Activated CD4-positive, alpha-beta T cell treated with anti-CD3 and anti-CD28 coated beads, Interleukin-2, amount 50 U/mL, for 48 hours (primary cell): Measurements from ENCODE around the gene MRPL28.
"Not testable (repeated sequence)": the region's sequence is repeated elsewhere in the genome, so short reads cannot be mapped to it uniquely, and the experiment has no call there.

ENCODE experiments used
- DNase-seq, 2 experiments: peaks; one replicate each; pipeline ENCODE4 v3.0.0-alpha.2; 2020

MRPL28 gene

DNA sequence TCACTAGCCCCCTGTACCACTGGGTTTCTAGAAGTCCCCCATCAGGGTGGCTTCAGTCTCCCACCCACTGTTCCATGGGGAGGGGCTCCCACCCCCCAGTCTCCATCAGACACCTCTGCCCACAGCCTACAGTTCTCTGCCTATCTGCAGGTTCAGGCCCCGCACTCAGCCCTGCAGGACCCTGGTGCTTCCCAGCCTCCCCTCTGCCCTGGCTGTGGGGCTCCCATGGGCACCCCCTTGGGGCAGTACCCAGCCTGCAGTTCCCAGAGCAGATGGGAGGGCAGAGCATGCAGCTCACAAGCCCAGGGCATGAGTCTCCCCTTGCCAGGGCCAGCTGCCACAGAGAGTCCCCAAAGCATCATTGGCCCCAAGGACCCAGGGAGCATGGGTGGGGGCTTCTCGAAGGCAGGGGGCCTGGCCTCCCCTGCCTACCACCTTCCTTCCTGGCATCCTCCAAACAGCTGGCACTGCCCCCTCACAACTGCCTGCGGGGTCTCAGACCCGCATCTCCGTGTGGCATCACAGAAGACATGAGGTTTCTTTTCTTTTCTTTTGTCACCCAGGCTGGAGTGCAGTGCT, 2.8 kb upstream of the MRPL28 start:
- no peak for DNase-seq

DNA sequence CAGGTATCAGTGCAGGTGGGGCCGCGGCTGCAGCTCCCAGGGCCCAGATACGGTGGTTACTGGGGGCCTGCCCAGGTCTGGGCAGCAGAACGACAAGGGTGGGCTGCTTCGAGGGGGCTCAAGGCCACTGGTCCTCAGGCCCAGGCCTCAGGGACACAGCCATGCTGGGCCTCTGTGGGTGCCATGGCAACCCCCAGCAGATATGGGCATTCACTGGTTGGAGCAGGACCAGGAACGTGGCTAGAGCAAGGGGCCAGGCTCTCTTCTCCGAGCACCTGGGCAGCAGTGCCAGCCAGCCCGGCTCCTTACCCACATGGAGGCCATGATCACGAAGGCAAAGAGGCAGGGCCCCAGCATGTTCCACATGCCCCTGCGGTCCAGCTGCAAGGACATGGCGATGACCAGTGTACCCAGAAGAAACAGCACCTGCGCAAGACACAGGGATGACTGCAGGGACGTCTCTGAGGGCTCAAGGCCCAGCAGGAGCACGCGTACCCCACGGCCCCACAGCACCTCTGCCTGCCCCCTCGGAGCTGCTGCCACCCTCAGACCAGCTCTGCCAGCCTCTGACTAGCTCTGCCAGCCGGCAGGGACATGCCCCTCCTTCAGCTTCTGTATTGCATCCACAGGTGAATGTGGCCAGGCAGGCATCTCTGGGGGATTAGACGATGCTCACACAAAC, 2.1 kb upstream of the MRPL28 start:
- DNase-seq = no peak

DNA sequence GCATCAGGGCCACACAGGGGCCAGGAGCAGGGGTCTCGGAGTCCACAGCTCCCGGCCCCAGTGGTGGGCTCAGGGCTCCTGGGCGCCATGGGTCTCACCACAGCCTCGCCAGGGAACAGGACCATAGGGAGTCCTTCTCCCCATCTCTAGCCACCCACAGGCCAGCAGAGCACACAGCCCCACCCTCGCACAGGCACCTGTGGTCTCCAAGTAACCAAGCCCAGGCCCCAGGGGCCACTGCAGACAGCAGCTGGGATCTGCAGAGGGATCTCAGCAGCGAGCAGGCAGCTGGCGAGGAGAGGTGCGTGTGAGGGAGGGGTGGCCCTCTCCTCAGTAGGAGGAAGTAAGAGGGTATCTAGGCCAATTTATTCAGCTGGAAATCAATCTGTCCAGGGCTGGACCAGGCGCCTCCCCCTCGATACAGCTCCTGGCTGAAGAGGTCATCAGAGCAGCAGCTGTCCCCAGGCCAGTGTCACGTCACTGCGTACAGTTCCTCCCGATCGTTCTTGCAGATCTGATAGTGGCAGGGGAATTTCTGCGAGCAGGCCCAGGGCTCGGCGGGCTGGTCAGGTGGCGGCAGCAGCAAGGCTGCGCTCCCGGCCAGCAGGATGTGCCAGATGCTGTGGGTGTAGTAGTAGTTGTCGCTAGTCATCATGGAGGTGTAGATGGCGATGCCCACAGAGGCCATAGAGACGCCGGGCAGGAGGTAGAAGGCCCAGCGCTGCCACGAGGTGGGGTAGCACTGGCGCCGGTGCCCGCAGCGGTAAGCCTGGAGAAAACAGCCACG, 1.4 kb upstream of the MRPL28 start:
- DNase-seq = no peak

DNA sequence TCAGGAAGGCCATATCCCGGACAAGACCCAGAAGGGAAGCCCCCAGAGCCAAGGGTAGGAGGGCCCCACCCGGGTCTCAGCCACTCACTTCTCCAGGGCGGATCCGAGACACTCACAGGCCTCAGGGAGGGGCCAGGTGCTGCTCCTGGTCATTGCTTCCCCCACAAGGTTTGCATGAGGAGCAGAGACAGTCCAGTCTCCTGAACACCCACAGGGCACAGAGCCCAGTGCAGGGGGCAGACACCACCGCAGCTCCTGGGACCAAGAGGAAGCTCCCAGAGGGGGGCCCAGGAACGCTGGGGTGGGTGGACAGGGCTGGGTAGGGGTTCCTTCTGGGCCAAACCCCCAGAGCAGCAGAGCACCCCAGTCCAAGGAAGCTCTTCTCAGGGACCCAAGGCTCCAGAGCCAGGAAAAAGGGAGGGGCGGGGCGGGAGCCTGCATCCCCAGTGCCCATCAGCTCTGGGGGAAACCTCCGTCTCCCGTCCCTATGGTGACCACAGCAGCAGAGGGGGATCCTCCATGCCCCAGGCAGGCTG, 709 bp upstream of the MRPL28 start:
- no peak for DNase-seq

DNA sequence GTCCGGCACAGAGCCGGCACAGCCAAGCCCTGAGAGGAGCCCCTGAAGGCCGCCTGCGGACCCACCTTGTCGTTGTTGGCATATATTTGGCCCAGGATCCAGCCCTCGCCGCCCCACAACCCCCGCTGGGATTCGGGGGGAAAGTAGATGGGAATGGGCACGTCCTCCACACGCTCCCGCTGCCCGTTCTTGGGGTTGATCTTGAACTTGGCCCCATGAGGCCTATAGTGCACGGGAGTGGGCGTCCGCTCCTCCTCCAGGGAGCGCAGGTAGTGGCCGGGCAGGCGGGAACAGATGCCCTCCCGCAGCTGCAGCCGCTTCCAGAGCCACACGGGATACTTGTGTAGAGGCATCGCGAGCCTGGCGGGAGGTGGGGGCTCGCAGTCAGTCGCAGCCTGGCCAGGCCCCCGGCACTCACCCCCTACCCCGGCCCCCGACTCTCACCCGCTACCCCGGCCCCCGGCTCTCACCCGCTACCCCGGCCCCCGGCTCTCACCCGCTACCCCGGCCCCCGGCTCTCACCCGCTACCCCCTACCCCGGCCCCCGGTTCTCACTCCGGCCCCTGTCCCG, 387 bp downstream of the MRPL28 start:
- DNase-seq = no peak

DNA sequence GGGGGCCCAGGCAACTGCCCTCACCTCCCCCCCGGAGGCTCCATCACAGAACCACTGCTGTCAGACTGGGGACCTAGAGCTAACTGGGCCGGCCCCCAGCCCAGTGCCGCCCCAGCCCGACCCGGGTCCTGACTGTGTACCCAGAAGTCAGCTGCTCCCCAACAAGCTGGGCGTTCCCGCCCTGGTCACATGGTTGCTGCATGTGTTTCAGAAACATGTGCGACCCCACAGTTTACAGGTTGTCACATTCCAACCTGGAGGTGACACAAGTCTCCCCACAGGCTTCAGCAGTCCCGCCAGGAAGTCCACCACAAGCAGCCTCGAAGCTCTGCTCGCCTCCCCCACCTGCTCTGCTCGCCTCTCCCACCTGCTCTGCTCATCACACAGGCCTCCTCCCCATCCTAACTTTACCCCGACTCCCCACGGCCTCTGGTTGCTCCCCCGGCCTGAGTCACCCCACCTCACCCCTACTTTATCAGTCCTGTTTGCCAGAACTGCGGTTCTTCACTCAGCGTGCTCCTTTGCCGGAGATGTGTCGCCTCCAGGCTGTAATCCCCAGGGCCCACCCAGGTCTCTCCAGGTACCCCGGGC, 968 bp downstream of the MRPL28 start:
- no peak for DNase-seq

DNA sequence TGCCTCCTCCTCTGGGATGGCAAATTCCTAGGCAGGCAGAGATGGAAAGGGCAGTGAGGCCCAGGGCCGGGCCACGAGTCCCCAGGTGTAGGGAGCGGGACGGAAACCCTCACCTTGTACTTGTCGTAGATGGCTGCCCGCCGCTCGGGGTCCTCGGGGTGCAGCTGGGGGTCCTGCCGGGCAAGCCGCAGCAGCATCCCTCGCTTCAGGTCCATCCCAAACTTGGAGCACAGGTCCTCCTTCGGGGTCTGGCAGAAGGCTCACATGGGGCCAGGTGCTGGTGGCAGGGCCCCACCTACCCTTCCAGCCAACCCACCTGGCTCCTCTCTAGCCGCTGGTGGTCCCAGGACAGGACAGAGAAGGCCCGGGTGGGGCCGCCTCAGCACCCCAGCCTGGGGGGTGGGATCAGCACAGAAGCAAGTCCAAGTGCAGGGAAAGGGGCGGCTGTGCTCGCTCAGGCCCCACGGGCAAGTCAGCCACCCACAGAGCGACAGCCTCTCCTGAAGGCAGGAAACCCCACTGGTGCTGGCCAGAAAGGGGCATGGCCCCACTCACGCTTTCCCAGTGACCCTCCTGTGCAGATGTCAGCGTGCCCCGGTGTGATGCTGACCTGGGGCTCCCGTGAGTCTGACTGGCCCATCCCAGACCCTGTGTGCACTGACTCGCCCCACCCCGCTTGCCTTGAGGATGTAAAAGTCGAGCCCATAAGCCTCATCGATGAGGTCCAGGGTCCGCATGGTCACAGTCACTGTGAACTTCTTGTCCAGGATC, 1.8 kb downstream of the MRPL28 start:
- no peak for DNase-seq

DNA sequence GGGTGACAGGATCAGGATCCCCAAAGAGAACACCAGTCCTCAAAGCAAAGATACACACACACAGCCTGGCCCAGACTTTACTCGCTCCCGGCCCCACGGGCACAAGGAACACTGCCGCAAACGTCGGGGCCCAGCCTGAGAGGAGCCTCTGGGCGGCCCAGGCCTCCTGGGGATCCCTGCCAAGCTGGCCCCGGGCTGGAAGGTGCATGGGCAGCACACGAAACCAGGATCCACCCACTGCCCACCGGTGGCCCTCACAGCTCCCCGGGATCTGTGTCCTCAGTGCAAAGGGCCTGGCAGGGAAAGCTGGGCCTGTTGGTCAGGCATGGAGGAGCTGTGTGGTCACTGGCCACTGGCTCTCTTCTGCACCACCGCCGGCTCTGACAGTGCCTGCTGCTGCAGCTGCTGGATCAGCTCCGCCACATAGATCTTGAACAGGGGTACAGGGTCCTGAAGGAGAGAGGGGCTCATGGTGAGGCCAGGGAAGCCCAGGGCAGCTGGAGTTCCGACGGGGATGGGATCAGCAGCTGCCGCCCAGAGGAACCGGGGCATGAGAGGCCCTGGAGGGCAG, 2.9 kb downstream of the MRPL28 start:
- DNase-seq = no peak

DNA sequence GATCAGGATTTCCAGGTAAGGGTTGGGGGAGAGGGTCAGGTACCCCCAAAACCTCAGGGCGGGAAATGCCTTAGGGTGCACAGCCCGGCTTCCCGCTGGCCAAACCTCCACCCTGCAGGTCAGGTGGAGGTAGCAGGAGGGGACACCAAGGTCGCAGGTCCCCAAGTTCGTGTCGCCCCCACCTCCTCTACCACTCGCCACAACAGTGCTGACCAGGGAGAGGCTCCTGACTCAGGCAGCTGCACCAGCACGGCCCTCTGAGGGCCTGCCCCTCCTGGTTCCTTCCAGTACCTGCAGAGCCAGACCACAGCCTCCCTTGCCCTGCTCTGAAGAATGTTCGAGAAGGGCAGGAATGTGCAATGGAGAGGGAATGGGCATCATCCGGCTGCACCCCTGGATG, 3.9 kb downstream of the MRPL28 start:
- DNase-seq = no peak

DNA sequence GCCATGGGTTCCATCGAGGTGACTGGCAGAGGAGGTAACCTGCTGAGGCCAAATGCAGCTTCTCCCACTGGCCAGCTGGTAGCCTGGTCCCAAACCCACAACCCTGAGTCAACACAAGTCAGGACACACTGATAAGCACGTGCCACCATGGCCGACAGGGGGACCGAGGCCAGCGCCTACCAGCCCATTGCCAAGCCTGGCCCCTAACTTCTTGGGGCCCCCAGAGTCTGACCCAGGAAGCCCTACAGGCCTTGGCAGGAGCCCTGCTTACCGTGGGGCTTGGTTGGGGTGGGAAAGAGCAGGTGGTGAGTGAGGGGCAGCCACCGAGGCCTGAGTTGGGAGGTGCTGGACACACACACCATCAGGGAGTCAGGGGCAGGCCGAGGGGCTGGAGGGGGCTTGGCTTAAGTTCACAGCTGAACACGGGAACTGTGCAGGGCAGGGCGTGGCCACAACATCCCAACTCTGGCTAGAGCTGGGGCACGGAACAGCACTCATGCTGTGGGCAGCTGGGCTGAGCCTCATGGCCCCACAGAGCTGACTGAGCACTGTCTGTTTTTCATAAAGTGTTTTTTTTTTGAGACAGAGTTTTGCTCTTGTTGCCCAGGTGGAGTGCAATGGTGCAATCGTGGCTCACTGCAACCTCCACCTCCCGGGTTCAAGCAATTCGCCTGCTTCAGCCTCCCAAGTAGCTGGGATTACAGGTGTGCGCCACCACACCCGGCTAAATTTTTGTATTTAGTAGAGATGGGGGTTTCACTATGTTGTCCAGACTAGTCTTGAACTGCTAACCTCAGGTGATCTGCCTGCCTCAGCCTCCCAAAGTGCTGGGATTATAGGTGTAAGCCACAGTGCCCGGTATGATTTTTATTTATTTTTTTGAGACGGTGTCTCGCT, 5.5 kb downstream of the MRPL28 start:
- DNase-seq = no peak

DNA sequence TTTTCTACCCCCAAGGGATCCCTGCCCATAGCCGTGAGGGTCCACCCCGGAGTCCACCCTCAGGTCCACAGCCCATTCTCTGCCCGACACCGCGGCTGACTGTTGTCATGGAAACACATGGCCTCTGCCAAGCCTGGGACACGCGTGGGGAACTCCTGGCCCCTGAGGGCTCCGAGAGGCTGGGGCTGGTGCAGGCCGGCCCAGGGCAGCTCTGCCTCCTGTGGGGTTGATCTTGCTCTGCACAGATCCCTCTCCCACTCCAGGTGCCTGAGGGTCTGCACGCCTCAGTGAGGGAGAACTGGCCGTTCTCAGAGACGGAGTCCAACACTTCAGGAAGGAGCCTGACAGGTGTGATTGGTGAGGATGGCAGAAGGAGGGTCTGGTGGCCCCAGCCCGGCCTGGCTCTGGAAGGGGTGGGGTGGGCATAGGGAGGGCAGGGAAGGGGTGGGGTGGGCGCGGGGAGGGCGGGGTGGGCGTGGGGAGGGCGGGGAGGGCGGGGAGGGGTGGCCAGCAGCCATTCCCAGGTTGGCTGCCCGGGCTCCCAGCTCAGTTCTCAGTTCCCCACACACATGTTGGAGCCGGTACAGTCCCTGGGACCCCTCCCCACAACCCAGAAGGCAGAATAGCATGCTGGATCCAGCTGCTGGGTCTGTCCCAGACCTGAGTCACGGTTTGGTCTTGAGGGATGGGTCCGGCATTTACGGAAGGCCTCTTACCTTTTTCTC, 6.4 kb downstream of the MRPL28 start:
- no peak for DNase-seq

DNA sequence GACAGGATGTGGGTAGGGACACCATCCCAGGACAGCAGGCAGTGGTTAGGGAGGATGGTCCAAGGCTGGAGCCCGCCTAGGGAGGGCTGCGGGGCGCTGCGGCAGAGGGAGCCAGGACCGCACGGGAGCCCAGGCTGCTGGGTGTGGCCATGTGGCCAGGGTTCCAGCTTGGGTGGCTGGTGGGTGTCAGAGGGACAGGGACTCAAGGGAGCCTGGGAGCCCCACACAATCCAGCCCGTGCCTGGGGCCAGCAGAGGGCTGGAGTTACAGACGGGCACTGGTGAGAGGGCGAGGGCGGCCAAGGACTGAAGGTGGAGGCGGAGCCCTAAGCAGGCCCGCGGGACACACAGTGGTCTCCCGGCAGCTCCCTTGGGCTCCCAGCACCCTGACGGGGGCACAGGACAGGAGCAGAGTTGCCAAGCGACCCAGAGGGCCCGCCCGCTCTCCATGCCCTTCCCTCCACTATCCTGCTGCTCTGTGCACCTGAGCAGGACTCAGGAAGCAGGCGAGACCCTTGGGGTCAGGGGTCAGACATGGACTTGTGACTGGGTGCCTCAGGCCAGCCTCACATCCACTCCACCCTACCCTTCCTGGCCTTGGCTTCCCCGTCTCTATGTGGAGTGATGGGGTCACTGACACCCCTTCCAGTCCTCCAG, 7.1 kb downstream of the MRPL28 start:
- no peak for DNase-seq

DNA sequence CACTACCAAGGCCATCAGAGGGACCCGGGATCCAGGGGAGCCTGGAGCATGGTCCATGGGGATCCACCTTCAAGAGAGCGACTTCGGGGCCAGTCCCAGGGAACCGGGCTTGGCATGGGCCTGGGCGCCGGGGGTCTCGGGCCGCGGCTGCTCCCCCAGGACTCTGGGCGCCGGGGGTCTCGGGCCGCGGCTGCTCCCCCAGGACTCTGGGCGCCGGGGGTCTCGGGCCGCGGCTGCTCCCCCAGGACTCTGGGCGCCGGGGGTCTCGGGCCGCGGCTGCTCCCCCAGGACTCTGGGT, 7.7 kb downstream of the MRPL28 start:
- not testable (repeated sequence) for DNase-seq

DNA sequence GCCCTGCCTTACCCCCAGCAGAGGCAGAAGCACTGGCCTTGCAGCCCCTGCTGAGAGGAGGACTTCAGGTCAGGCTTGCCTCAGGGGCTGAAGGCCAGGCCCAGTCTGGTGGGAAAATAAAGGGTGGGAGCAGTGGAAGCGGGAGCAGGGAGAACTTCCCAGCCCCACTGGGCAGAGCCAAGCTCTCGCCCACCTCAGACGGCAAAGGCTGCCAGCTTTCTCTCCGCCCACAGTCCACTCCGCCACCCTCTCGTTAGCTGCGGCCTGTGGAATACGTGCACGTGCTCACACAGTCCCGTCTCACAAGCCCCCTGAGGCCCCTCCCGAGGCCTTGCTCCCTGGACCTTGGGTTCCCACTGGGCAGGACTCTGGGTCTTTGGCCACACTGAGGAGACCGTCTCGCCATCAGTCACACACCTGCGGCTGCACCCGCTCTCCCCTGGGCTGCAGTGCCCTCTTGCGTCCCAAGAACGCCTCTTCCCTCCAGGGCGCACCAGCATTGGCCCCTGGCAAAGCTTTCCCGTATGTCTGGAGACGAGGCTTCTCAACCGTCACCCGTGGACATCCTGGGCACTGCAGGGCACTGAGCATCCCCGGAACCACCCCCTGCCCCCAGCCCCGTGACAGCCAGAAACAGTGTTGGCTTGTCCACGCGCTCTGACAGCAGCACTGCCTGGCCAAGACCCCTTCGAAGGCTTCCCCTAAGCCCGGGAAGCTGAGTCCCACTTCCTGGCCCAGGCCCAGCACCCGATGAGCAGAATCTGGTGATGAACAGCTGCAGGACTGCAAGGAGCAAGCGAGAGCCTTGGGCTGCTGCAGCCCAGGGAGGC, 8.3 kb downstream of the MRPL28 start:
- peak; percentile 76 to 80 for DNase-seq

DNA sequence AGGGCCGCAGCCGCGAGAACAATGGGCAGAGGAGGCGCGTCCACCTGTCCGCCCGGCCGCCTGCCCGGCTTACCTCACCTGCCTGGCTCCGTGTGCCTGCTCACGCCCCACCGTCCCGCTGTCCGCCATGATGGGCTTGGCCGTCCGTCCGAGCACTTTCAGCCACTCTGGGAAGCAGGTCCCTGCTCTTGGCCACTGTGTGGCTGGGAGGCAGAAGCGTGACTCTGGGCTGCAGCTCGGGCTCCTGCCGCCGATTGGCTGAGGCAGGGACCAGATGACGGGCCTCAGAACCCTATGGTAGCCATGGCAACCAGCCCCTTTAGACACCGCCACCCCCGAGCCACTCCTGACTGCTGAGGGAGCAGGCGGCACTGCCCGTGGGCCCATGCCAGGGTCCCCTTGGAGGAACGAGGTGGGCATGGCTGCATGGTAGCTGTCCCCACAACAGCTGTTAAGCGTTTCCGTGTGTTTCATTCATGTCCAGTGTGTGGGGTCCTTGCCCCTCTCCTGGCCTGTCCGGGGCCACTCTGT, 8.9 kb downstream of the MRPL28 start:
- no peak for DNase-seq

DNA sequence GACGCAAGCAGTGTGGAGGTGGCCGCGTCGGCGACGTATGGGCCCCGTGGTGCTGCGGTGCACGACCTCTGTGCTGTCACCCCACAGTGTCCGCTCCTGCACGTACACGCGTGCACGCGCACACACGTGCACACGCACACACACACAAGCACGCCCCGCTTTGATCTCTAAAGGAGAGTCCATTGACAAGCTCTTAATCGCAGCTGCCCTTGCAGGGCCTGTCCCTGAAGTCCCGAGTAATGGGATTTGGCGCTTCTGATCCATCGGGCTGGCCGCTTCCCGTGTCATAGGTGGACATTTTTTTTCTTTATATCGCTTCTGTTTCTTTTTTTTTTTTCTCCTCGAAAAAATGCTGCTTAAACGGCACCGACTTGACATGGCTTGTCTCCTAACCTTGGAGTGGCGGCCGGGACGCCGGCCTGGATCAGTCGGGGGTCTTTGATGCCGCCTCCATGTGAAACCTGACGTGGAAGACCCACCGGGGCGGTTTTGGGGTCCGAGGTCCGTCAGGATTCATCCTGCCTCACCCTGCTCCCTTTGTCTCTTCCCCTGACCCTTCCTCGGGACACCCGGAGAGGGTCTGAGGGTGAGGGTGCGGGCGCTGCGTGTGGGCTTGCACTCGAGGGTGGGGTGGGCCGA, 9.5 kb downstream of the MRPL28 start:
- no peak for DNase-seq

DNA sequence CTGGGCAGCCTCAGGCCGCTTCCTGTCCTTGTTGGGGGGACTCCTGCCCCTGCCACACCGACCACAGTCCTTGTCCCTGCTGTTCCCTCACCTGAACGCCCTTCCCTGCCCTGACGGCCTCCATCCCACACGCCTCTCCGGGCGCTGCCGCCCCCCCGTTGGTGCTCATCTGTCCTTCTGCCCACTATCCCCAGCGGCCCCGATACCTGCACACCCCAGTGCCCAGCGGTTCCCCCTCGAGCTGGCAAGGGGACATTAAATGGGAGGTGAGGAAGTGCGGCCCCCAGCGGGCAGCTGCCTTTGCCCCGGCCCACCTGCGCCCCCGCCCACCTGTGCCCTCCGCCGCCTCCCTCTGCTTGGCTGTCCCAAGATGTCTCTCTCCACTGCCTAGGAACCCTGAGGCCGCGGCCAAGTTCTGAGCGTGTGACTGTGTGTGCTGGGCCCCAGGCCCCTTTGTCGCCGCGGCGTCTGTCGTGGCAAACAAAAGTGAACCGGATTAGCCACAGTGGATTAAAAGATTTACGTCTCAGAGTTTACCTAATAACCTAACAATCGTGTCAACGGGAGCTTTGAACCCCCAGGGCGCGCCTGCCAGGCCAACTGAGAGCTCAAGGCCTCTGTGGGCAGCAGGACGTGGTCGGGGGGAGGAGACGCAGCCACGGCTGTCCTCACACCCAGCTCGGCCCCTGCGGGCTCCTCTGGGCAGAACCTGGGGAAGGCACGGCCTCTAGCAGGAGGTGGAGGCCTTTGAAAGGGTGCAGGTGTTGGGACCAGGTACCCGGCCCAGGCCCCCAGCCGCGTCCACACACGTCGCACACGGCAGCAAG, 10.3 kb downstream of the MRPL28 start:
- DNase-seq = no peak
